GM10248 (cell line): ENCODE data around the gene ERFL.
A peak's percentile ranks its signal among the peaks of the same experiment; 100 is the strongest.

Experiments used
- CTCF ChIA-PET: fragments of 300-600 bp; sonication (Branson Sonifier 250); formaldehyde crosslinking; extraction: SDS; loops from one replicate; lab custom pipeline; 2021; ENCODE audit warnings: antibody characterized with exemption; lab: Yijun Ruan, JAX
- POLR2A ChIA-PET: fragments of 350-650 bp; sonication (Branson Sonifier 250); formaldehyde crosslinking; extraction: SDS; loops from one replicate; lab custom pipeline; 2020; ENCODE audit warnings: antibody characterized with exemption; lab: Yijun Ruan, JAX
- DNase-seq: peaks from one replicate; pipeline ENCODE4 v3.0.0; 2012; ENCODE audit errors: extremely low spot score
- TF ChIP-seq, protein P1 (sequence below): IDR thresholded peaks from 2 replicates; pipeline ENCODE4 v1.5.1; 2012; ENCODE audit warnings: mild to moderate bottlenecking, low read depth; ENCODE audit errors: extremely low read depth, missing control alignments, control extremely low read depth

ERFL gene

GRCh38 chr19:41933693-41934426, 5.6 kb upstream of the ERFL start:
- ChIA-PET CTCF (interaction anchor here (0.8 to 6.2 kb wide), 10 partner anchors 9 to 107 kb away, joined by 3 to 35 read pairs (median 3); no protein-coding TSS in a partner anchor), POLR2A (interaction anchor here (1.5 kb wide), 1 partner anchor 69 kb away, joined by 4 read pairs; no protein-coding TSS in a partner anchor)
- DNase-seq = no peak
- TF ChIP-seq, protein P1, sequence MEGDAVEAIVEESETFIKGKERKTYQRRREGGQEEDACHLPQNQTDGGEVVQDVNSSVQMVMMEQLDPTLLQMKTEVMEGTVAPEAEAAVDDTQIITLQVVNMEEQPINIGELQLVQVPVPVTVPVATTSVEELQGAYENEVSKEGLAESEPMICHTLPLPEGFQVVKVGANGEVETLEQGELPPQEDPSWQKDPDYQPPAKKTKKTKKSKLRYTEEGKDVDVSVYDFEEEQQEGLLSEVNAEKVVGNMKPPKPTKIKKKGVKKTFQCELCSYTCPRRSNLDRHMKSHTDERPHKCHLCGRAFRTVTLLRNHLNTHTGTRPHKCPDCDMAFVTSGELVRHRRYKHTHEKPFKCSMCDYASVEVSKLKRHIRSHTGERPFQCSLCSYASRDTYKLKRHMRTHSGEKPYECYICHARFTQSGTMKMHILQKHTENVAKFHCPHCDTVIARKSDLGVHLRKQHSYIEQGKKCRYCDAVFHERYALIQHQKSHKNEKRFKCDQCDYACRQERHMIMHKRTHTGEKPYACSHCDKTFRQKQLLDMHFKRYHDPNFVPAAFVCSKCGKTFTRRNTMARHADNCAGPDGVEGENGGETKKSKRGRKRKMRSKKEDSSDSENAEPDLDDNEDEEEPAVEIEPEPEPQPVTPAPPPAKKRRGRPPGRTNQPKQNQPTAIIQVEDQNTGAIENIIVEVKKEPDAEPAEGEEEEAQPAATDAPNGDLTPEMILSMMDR = no peak

- DNase-seq = no peak
- TF ChIP-seq, protein P1 = no peak
- ChIA-PET CTCF (interaction anchor here (6.2 kb wide), 1 partner anchor 61 kb away, joined by 35 read pairs; no protein-coding TSS in a partner anchor), POLR2A (no interaction called here)
Observed at GRCh38 chr19:41932720-41933332, 4.6 kb upstream of the ERFL start.

- ChIA-PET CTCF (interaction anchor here (6.2 kb wide), 1 partner anchor 60 kb away, joined by 35 read pairs; no protein-coding TSS in a partner anchor), POLR2A (no interaction called here)
- no peak for DNase-seq
- TF ChIP-seq, protein P1 = no peak
Observed at GRCh38 chr19:41932259-41932719, 4.0 kb upstream of the ERFL start.

DNA sequence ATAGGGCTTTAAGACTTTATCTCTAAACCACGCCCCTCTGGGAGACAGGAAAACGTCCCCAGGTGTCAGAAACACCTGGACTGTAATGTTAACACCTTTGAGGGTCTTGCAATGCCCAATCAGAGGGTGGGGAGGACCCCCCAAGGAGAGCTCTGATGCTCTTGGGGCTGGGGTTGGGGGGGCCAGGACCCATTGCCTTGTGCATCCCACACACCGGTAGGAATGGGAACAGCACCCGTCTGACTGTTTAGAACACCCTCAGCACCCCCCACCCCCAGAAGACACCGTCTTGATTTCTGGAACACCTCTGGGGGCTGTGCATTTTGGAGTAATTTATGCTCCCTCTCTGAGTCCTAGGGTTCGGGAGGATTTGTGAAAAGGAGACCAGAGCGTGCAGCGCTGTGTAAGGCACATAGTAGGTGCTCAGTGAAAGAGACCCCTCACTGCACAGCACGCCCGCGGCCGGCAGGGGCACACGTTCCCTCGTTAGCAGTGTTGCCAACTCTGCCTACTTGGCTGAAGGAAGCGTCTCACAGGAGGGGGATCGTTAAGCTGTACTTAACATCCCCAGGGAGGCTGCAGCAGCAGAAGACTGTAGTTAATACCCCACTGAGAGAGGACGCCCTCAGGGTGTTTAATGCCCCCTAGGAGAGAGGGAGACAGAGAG, 2.8 kb upstream of the ERFL start:
- TF ChIP-seq, protein P1 = peak; percentile 18
- no peak for DNase-seq
- CTCF ChIA-PET = interaction anchor here (1.0 to 6.2 kb wide), 6 partner anchors 11 to 63 kb away, joined by 3 to 35 read pairs (median 4); partner anchors contain the start of gene CD79A
- POLR2A ChIA-PET = no interaction called here

DNA sequence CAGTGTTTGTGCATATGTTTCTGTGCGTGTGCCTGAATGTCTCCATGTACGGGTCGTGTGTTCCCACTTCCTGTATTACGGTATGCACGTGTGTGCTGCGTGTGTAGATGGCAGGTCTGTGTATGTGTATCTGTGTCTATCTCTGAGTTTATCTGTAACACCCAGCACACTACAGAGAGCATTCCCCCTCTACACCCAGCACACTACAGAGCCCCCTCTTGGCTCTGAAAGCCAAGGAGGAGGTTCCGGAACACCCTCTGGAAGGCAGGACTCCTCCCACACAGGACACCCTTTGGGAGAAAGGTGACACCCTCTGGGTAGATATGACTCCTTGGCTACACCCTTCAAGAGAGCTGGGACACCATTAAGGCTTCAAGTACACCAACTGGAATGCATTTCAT, 2.1 kb upstream of the ERFL start:
- TF ChIP-seq, protein P1 = no peak
- ChIA-PET POLR2A (no interaction called here), CTCF (interaction anchor here (1.3 to 6.2 kb wide), 8 partner anchors 12 to 62 kb away, joined by 3 to 35 read pairs (median 4); partner anchors contain the start of genes CD79A and RABAC1)
- DNase-seq = no peak
